Ovary (tissue), 3 donors: ENCODE results near the gene MAGOHB.

Source experiments
- CTCF ChIP-seq, 3 donors: fragments of 450-650 bp in 2 of 3; fragments of 200-600 bp in 1 of 3; IDR thresholded peaks; one replicate each; pipeline versions ENCODE4 v1.5.1 to v1.8.0; 2016 to 2022; ENCODE audit warnings: antibody characterized with exemption in 3 of 3, mild to moderate bottlenecking in 1 of 3
- EP300 ChIP-seq: sonication (generic); formaldehyde crosslinking; IDR thresholded peaks from one replicate; pipeline ENCODE4 v1.6.1; 2017; ENCODE audit warnings: antibody characterized with exemption
- donor health status: DM: no; HTN: no; CAD: no.

GRCh38 chr12:10633541-10633940 lies 20.1 kb upstream of the MAGOHB start:
- TF ChIP-seq CTCF (IDR thresholded peaks at IDR 0.05) (no peak), EP300 (no peak)
